H1 (cell line): Measurements from ENCODE around the gene RBM10. TPM values are rescaled to one million over a fixed set of nuclear protein-coding genes. Genes with fewer than 3 reads are reported as not detected.

Experiments used
- CTCF ChIA-PET: fragments of 300-600 bp; sonication (Branson Sonifier 250); formaldehyde crosslinking; loops from one replicate; lab custom pipeline; 2021; ENCODE audit not compliant: partially characterized antibody; lab: Charles Lee
- POLR2A ChIA-PET: fragments of 300-600 bp; sonication (Branson Sonifier 250); formaldehyde crosslinking; loops from one replicate; lab custom pipeline; 2021; ENCODE audit warnings: inconsistent platforms; ENCODE audit not compliant: partially characterized antibody; lab: Charles Lee
- DNase-seq, 2 experiments: peaks; one replicate each; pipeline versions ENCODE4 v3.0.0 to v3.0.0-alpha.2; 2010 to 2022; ENCODE audit warnings: low spot score in 2 of 2, low read depth in 1 of 2, mixed read lengths in 1 of 2
- FAIRE-seq: peaks from 2 replicates; lab custom pipeline; 2011; peaks lifted over from hg19 to GRCh38; lab: Jason Lieb, UNC
- H2AFZ ChIP-seq: 2 replicates; pipeline ENCODE4 v1.8.1; 2012; ENCODE audit warnings: low read length, inconsistent platforms
- H2AK5ac ChIP-seq: 2 replicates; pipeline ENCODE4 v1.6.1; 2013; ENCODE audit warnings: low read depth, low read length
- H2BK120ac ChIP-seq: replicated peaks from 2 replicates; pipeline ENCODE3; 2013; ENCODE audit warnings: low read depth, low read length, inconsistent platforms
- H2BK12ac ChIP-seq: 2 replicates; pipeline ENCODE4 v1.6.1; 2013; ENCODE audit warnings: low read depth, low read length
- H2BK15ac ChIP-seq: 2 replicates; pipeline ENCODE4 v1.6.1; 2013; ENCODE audit warnings: low read length
- H2BK20ac ChIP-seq: 2 replicates; pipeline ENCODE4 v1.6.1; 2013; ENCODE audit warnings: low read length
- H2BK5ac ChIP-seq: 2 replicates; pipeline ENCODE4 v1.6.1; 2013; ENCODE audit warnings: low read depth, low read length
- H3K14ac ChIP-seq: 2 replicates; pipeline ENCODE4 v1.6.1; 2013; ENCODE audit warnings: inconsistent platforms; ENCODE audit not compliant: insufficient read length
- H3K18ac ChIP-seq: 2 replicates; pipeline ENCODE4 v1.6.1; 2013; ENCODE audit warnings: low read length; ENCODE audit errors: extremely low read depth
- H3K23ac ChIP-seq: 2 replicates; pipeline ENCODE4 v1.6.1; 2013; ENCODE audit warnings: inconsistent platforms; ENCODE audit not compliant: insufficient read length
- H3K23me2 ChIP-seq: 2 replicates; pipeline ENCODE4 v1.6.1; 2013; ENCODE audit warnings: low read depth, low read length
- H3K27ac ChIP-seq: 2 replicates; pipeline ENCODE4 v1.6.1; 2011; ENCODE audit warnings: low read depth, low read length, inconsistent platforms
- H3K27me3 ChIP-seq, 4 experiments: replicated peaks in 1 of 4; 1 replicate in 1 of 4; 2 replicates in 3 of 4; pipeline versions ENCODE4 v1.6.1 to v1.8.1; 2011 to 2013; ENCODE audit warnings: low read length in 3 of 4, mild to moderate bottlenecking in 3 of 4, inconsistent platforms in 2 of 4, mixed read lengths in 2 of 4, moderate library complexity in 1 of 4; ENCODE audit not compliant: control insufficient read depth in 3 of 4, insufficient read depth in 3 of 4; ENCODE audit errors: extremely low read depth in 1 of 4
- H3K36me3 ChIP-seq, 4 experiments: 2 replicates each; pipeline versions ENCODE4 v1.6.1 to v1.8.1; 2011 to 2013; ENCODE audit warnings: mild to moderate bottlenecking in 4 of 4, low read length in 3 of 4, moderate library complexity in 2 of 4, control low read depth in 1 of 4, inconsistent platforms in 1 of 4; ENCODE audit not compliant: insufficient read depth in 4 of 4, control insufficient read depth in 2 of 4
- H3K4ac ChIP-seq: replicated peaks from 2 replicates; pipeline ENCODE3; 2013; ENCODE audit warnings: low read length, low read depth, mixed read lengths, inconsistent platforms; ENCODE audit not compliant: insufficient read length
- H3K4me1 ChIP-seq, 4 experiments: replicated peaks in 1 of 4; 1 replicate in 1 of 4; 2 replicates in 3 of 4; pipeline versions ENCODE4 v1.6.1 to v1.8.1; 2011 to 2013; ENCODE audit warnings: low read length in 3 of 4, inconsistent platforms in 2 of 4, mixed read lengths in 1 of 4; ENCODE audit not compliant: insufficient read depth in 4 of 4, control insufficient read depth in 3 of 4
- H3K4me2 ChIP-seq, 2 experiments: 2 replicates each; pipeline versions ENCODE4 v1.6.1 to v1.8.1; 2011 to 2013; ENCODE audit warnings: low read depth in 2 of 2, low read length in 2 of 2, control low read depth in 1 of 2, inconsistent platforms in 1 of 2, mild to moderate bottlenecking in 1 of 2; ENCODE audit not compliant: insufficient read depth in 1 of 2
- H3K4me3 ChIP-seq, 4 experiments: fragments of 200-600, 300-600 bp in 1 of 4; sonication (generic), shearing (Covaris generic), sonication (Bioruptor Twin) in 1 of 4; 2 replicates each; pipeline versions ENCODE4 v1.5.1 to v1.8.1; 2011 to 2016; ENCODE audit warnings: low read length in 4 of 4, low read depth in 3 of 4, control low read depth in 2 of 4, inconsistent platforms in 2 of 4, mild to moderate bottlenecking in 2 of 4, mixed read lengths in 1 of 4, moderate library complexity in 1 of 4; ENCODE audit not compliant: insufficient read depth in 2 of 4; ENCODE audit errors: extremely low read depth in 1 of 4
- H3K56ac ChIP-seq: replicated peaks from 2 replicates; pipeline ENCODE3; 2013; ENCODE audit warnings: low read depth, mild to moderate bottlenecking, mixed read lengths, low read length, inconsistent platforms; ENCODE audit not compliant: insufficient read length
- H3K79me1 ChIP-seq: 2 replicates; pipeline ENCODE4 v1.6.1; 2013; ENCODE audit warnings: low read depth, low read length, control low read depth
- H3K79me2 ChIP-seq, 2 experiments: 2 replicates each; pipeline versions ENCODE4 v1.6.1 to v1.8.1; 2012 to 2013; ENCODE audit warnings: low read length in 2 of 2, mild to moderate bottlenecking in 2 of 2, inconsistent platforms in 1 of 2; ENCODE audit not compliant: insufficient read depth in 2 of 2, control insufficient read depth in 1 of 2
- H3K9ac ChIP-seq, 4 experiments: replicated peaks in 1 of 4; 1 replicate in 1 of 4; 2 replicates in 3 of 4; pipeline versions ENCODE4 v1.6.1 to v1.8.1; 2011 to 2013; ENCODE audit warnings: low read depth in 3 of 4, low read length in 3 of 4, control low read depth in 2 of 4, mild to moderate bottlenecking in 2 of 4, moderate library complexity in 2 of 4, inconsistent platforms in 1 of 4; ENCODE audit errors: extremely low read depth in 1 of 4
- H3K9me3 ChIP-seq, 2 experiments: 2 replicates each; pipeline versions ENCODE4 v1.6.1 to v1.8.1; 2012 to 2013; ENCODE audit warnings: mild to moderate bottlenecking in 2 of 2, moderate library complexity in 2 of 2, control low read depth in 1 of 2, inconsistent platforms in 1 of 2, low read depth in 1 of 2, low read length in 1 of 2, mixed read lengths in 1 of 2; ENCODE audit not compliant: insufficient read depth in 2 of 2
- H4K20me1 ChIP-seq, 2 experiments: replicated peaks in 1 of 2; 2 replicates each; pipeline versions ENCODE3 to v1.8.1; 2011 to 2013; ENCODE audit warnings: inconsistent platforms in 2 of 2, low read length in 2 of 2, mild to moderate bottlenecking in 1 of 2; ENCODE audit not compliant: insufficient read depth in 2 of 2, control insufficient read depth in 1 of 2
- H4K5ac ChIP-seq: 2 replicates; pipeline ENCODE4 v1.6.1; 2013; ENCODE audit warnings: low read length, low read depth, mixed read lengths, inconsistent platforms; ENCODE audit not compliant: insufficient read length
- H4K8ac ChIP-seq: 2 replicates; pipeline ENCODE4 v1.8.0; 2013; ENCODE audit warnings: mild to moderate bottlenecking, moderate library complexity, low read length, inconsistent platforms; ENCODE audit not compliant: insufficient read depth; ENCODE audit errors: extremely low read depth
- H4K91ac ChIP-seq: replicated peaks from 2 replicates; pipeline ENCODE3; 2013; ENCODE audit warnings: low read length, mixed read lengths, inconsistent platforms; ENCODE audit not compliant: insufficient read length
- CBX5 ChIP-seq: fragments of 300-800, 300-1000 bp; sonication (generic); IDR thresholded peaks from 2 replicates; pipeline ENCODE4 v1.7.1; 2016; ENCODE audit warnings: antibody characterized with exemption, low read length, low read depth
- CREB1 ChIP-seq: IDR thresholded peaks from 2 replicates; pipeline ENCODE4 v1.6.1; 2012; ENCODE audit warnings: inconsistent platforms
- EGR1 ChIP-seq: IDR thresholded peaks from 2 replicates; pipeline ENCODE4 v1.6.1; 2011; ENCODE audit warnings: low read depth, low read length, borderline replicate concordance
- EP300 ChIP-seq, 2 experiments: IDR thresholded peaks; 1 replicate in 1 of 2; 2 replicates in 1 of 2; pipeline ENCODE4 v1.6.1; 2011 to 2012; ENCODE audit warnings: low read depth in 2 of 2, low read length in 2 of 2, mild to moderate bottlenecking in 2 of 2, borderline replicate concordance in 1 of 2, inconsistent platforms in 1 of 2, moderate library complexity in 1 of 2
- HDAC6 ChIP-seq: IDR thresholded peaks from one replicate; pipeline ENCODE4 v1.7.1; 2012; ENCODE audit warnings: low read depth, mild to moderate bottlenecking, inconsistent platforms, low read length, moderate library complexity
- JUND ChIP-seq: IDR thresholded peaks from 2 replicates; pipeline ENCODE4 v1.6.1; 2011; ENCODE audit warnings: mild to moderate bottlenecking, improper control_type of control experiment, low read length
- KDM1A ChIP-seq: fragments of 200-600, 300-600 bp; sonication (generic); IDR thresholded peaks from 2 replicates; pipeline ENCODE4 v1.7.1; 2016; ENCODE audit warnings: mild to moderate bottlenecking, low read length, borderline replicate concordance
- POU5F1 ChIP-seq: IDR thresholded peaks from 2 replicates; pipeline ENCODE4 v1.6.1; 2011; ENCODE audit warnings: low read depth, mild to moderate bottlenecking, low read length, moderate library complexity
- RNF2 ChIP-seq: fragments of 200-900, 300-1000 bp; sonication (generic); IDR thresholded peaks from 2 replicates; pipeline ENCODE4 v1.7.1; 2016; ENCODE audit warnings: borderline replicate concordance, low read depth, mild to moderate bottlenecking, antibody characterized with exemption, low read length; ENCODE audit not compliant: poor library complexity, severe bottlenecking; ENCODE audit errors: missing control alignments
- RXRA ChIP-seq: IDR thresholded peaks from 2 replicates; pipeline ENCODE4 v1.6.1; 2011; ENCODE audit warnings: low read depth, mild to moderate bottlenecking, low read length, moderate library complexity; ENCODE audit not compliant: insufficient read depth
- SIRT6 ChIP-seq: IDR thresholded peaks from one replicate; pipeline ENCODE4 v1.7.1; 2012; ENCODE audit warnings: low read length, inconsistent platforms
- WGBS, 2 experiments: shearing (Covaris generic) in 1 of 2; methylation state at CpG; one replicate each; pipeline versions ENCODE4 v1.1.6 to v1.1.7; 2013 to 2015; ENCODE audit warnings: low lambda C conversion rate in 2 of 2, mixed read lengths in 2 of 2, inconsistent platforms in 1 of 2, low coverage in 1 of 2, missing lambda C conversion rate in 1 of 2; ENCODE audit not compliant: insufficient replicate concordance in 2 of 2, insufficient coverage in 1 of 2, insufficient read length in 1 of 2; ENCODE audit errors: extremely low coverage in 1 of 2, missing lambda C conversion rate in 1 of 2; 5-methylcytosine and 5-hydroxymethylcytosine counted together
- polyA plus RNA-seq, 7 experiments: library from polyadenylated mRNA; depleted of rRNA in 3 of 7; stranded (reverse) in 5 of 7; unstranded in 2 of 7; fragments of >200 nt in 5 of 7; fragments of 200-250 nt in 2 of 7; gene quantifications; 1 replicate in 5 of 7; 2 replicates in 1 of 7; 4 replicates in 1 of 7; pipeline versions ENCODE4 v1.2.1 to v1.2.3, GENCODE V29; 2011 to 2013; ENCODE audit warnings: missing spikeins in 2 of 7, mixed read lengths in 2 of 7
- total RNA-seq: library from RNA; stranded (reverse); fragmentation: NEBNext Ultra II Directional; extraction: Animal tissue kit (Norgen Biotek cat#: 25700); gene quantifications from 2 replicates; pipeline ENCODE4 v1.2.1, GENCODE V29; 2021

The RBM10 gene
- total and polyA plus RNA-seq, 2 of the 8 experiments (the other 6 are each of a cell fraction or from before 2014, with no cell fraction given), result 35.7 to 64.0 TPM

DNA sequence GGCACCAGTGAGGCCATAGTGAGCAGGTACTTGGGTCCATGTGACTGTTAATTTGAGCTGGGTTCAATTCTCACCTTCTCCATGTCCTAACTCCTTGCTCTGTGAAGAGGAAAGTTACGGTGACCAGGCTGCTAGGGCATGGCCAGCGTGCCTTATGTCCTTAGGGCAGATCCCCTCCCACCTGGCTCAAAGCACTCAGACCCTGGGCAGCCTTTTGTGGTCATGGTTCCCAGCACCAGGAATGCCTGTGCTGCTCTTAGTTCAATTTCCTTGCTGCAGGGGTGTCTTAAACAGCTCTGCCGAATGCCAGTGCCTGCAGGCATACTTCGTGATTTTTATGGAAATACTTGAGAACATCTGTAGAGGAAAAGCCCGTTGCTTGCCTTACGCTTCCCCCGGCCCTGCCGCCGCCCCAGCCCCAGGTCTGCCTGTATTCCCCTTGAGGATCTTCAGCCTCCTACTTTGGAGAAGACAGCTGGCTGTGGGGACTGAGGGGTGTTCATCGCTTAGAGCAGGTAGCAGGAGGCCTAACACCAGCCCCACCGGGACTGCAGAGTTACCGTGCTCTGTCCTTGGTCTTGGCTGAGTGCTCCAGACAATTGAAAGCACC lies 70.4 kb downstream of the RBM10 start:
- peaks cover 12 to 20% of the 10 kb centered on the region in 2 experiments for H3K79me2 ChIP-seq
- H3K4ac ChIP-seq, result no peak overlapping the region
- H4K8ac ChIP-seq, result 0 out of 2 replicates have a peak overlapping the region, but pooled peaks have one; percentile 25
- 88% methylated on average over 12 of the region's 12 CpGs; no CpG with 5 or more reads in 1 of the 2 experiments for WGBS, 2 experiments
- H2BK12ac ChIP-seq, result no peak overlapping the region
- no peak overlapping the region for H4K5ac ChIP-seq
- ChIA-PET POLR2A (interaction anchor here (0.9 to 6.1 kb wide), 10 partner anchors 11 to 71 kb away, joined by 3 to 63 read pairs (median 4); partner anchors contain the start of genes NDUFB11 and RBM10), CTCF (interaction anchor here (1.0 to 1.2 kb wide), 2 partner anchors 13 to 168 kb away, joined by 3 read pairs; no protein-coding TSS in a partner anchor)
- no peak overlapping the region; a peak in 1 of 4 replicates for H3K4me2 ChIP-seq
- H4K91ac ChIP-seq, result no peak overlapping the region
- no peak overlapping the region for H2BK15ac ChIP-seq
- peaks cover 8% of the 10 kb centered on the region; the same call in 1 of the 2 replicates for H3K23me2 ChIP-seq
- H3K23ac ChIP-seq, result no peak overlapping the region
- H3K79me1 ChIP-seq, result peaks cover 1% of the 10 kb centered on the region; the same call in 1 of the 2 replicates
- no peaks in the 10 kb centered on the region for H3K27me3 ChIP-seq
- H2BK20ac ChIP-seq, result no peak overlapping the region
- no peak overlapping the region for H3K4me3 ChIP-seq
- no peak overlapping the region for H3K27ac ChIP-seq
- no peak overlapping the region for H2BK120ac ChIP-seq
- no peak overlapping the region for H2AK5ac ChIP-seq
- DNase-seq, result no peak
- no peak overlapping the region for H3K18ac ChIP-seq
- no peak overlapping the region for H3K56ac ChIP-seq
- FAIRE-seq, result no peak
- H2AFZ ChIP-seq, result no peak overlapping the region
- H3K4me1 ChIP-seq, result peaks cover 0 to 6% (median 3%) of the 10 kb centered on the region in 4 experiments; a peak in 6 of 7 replicates
- peaks cover 22 to 57% (median 42%) of the 10 kb centered on the region in 4 experiments for H3K36me3 ChIP-seq
- H3K9me3 ChIP-seq, result no peaks in the 10 kb centered on the region
- H3K14ac ChIP-seq, result no peak overlapping the region
- H3K9ac ChIP-seq, result no peak overlapping the region
- peaks cover 10 to 20% of the 10 kb centered on the region in 2 experiments for H4K20me1 ChIP-seq
- H2BK5ac ChIP-seq, result no peak overlapping the region
- TF ChIP-seq HDAC6 (no peak), RNF2 (no peak), POU5F1 (no peak), EP300 (IDR thresholded peaks at IDR 0.05; ENCODE audit: borderline replicate concordance in 1 of 2, low read depth in 2 of 2, low read length in 2 of 2) (no peak), KDM1A (no peak), JUND (no peak), SIRT6 (no peak), CBX5 (no peak), RXRA (no peak), CREB1 (no peak), EGR1 (no peak)
